Measurements from ENCODE around the gene LENEP. TPM values are rescaled to one million over a fixed set of nuclear protein-coding genes. Genes with fewer than 3 reads are reported as not detected.
A peak's percentile ranks its signal among the peaks of the same experiment; 100 is the strongest.

Gene LENEP
- total and polyA plus RNA-seq, 2 of the 8 experiments (the other 6 are each of a cell fraction or from before 2014, with no cell fraction given), result 1.3 TPM; not detected in 1

DNA sequence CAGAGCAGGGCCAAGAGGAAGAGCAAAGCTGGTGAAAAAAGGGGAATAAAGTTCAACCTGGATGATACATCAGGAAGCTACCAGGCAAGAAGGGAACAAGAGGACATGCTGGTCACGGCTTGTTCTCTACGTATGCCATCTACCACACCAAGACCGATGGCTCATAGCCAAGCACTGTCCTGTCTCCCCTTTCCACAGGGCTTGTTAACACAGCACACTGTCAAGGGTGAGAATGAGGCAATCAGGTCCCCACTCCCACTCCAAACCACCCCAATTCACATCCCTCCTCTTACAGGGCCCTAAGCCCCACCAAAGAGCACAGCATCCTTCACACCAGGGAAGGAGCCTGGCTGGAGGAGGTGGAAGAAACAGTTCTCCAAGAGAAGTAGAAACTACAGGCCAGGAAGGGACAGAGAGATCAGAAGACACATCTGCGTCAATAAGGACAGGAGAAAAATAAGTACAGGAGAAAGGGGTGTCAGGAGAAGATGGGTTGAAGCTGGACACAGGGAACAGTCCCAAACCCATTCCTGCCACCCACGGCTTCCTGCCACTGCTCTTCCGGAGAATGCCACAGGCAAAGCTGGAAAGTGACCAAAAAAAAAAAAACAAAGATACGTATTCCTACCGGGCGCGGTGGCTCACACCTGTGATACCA, 21.9 kb upstream of the LENEP start:
- Histone ChIP-seq H2AK5ac (ENCODE audit: low read depth, low read length) (peak overlapping the region; percentile 100), H3K27me3 (replicated peaks in 1 of 4; ENCODE audit: control insufficient read depth in 3 of 4, extremely low read depth in 1 of 4, insufficient read depth in 3 of 4, low read length in 3 of 4) (no peaks in the 10 kb centered on the region), H2BK120ac (replicated peaks; ENCODE audit: low read depth, low read length) (peak overlapping the region; percentile 95), H3K79me1 (ENCODE audit: low read depth, low read length) (peaks cover 14% of the 10 kb centered on the region; the same call in 1 of the 2 replicates), H3K18ac (ENCODE audit: extremely low read depth, low read length) (peak overlapping the region; percentile 84), H3K23ac (ENCODE audit: insufficient read length) (peak overlapping the region; percentile 61), H4K20me1 (replicated peaks in 1 of 2; ENCODE audit: control insufficient read depth in 1 of 2, insufficient read depth in 2 of 2, low read length in 2 of 2) (peaks cover 9 to 11% of the 10 kb centered on the region in 2 experiments), H3K4me2 (ENCODE audit: insufficient read depth in 1 of 2, low read depth in 2 of 2, low read length in 2 of 2) (peak overlapping the region; percentile 78), H2BK12ac (ENCODE audit: low read depth, low read length) (peak overlapping the region; percentile 100), H4K91ac (replicated peaks; ENCODE audit: insufficient read length, low read length) (peak overlapping the region; percentile 100), H3K9me3 (ENCODE audit: insufficient read depth in 2 of 2, low read depth in 1 of 2, low read length in 1 of 2) (no peaks in the 10 kb centered on the region), H3K79me2 (ENCODE audit: control insufficient read depth in 1 of 2, insufficient read depth in 2 of 2, low read length in 2 of 2) (peaks cover 19 to 54% of the 10 kb centered on the region in 2 experiments), H4K8ac (ENCODE audit: extremely low read depth, insufficient read depth, low read length) (peak overlapping the region; percentile 74; the same call in 1 of the 2 replicates), H3K27ac (ENCODE audit: low read depth, low read length) (peak overlapping the region; percentile 91), H3K23me2 (ENCODE audit: low read depth, low read length) (peaks cover 29% of the 10 kb centered on the region), H3K9ac (replicated peaks in 1 of 4; ENCODE audit: extremely low read depth in 1 of 4, low read depth in 3 of 4, low read length in 3 of 4) (peak overlapping the region in 3 of 4 experiments; percentile 63 to 81 (median 69); a peak in 6 of 7 replicates), H3K14ac (ENCODE audit: insufficient read length) (peak overlapping the region; percentile 16), H2BK15ac (ENCODE audit: low read length) (peak overlapping the region; percentile 85), H2BK20ac (ENCODE audit: low read length) (peak overlapping the region; percentile 88), H2BK5ac (ENCODE audit: low read depth, low read length) (peak overlapping the region; percentile 99), H2AFZ (ENCODE audit: low read length) (no peak overlapping the region), H3K4me3 (ENCODE audit: extremely low read depth in 1 of 4, insufficient read depth in 2 of 4, low read depth in 3 of 4, low read length in 4 of 4) (peak overlapping the region; percentile 61 to 80 (median 76)), H4K5ac (ENCODE audit: insufficient read length, low read depth, low read length) (peak overlapping the region; percentile 49), H3K36me3 (ENCODE audit: control insufficient read depth in 2 of 4, insufficient read depth in 4 of 4, low read length in 3 of 4) (peaks cover 7 to 19% (median 15%) of the 10 kb centered on the region in 4 experiments; a peak in 7 of 8 replicates), H3K4ac (replicated peaks; ENCODE audit: insufficient read length, low read depth, low read length) (peak overlapping the region; percentile 98), H3K56ac (replicated peaks; ENCODE audit: insufficient read length, low read depth, low read length) (peak overlapping the region; percentile 94), H3K4me1 (replicated peaks in 1 of 4; ENCODE audit: control insufficient read depth in 3 of 4, insufficient read depth in 4 of 4, low read length in 3 of 4) (peaks cover 3 to 19% (median 15%) of the 10 kb centered on the region in 4 experiments)
- ChIA-PET CTCF (ENCODE audit: partially characterized antibody) (interaction anchor here (0.6 to 20.6 kb wide), 15 partner anchors 11 to 92 kb away, joined by 3 to 334 read pairs (median 8); partner anchors contain the start of genes ADAM15, EFNA4, FLAD1 and LENEP), POLR2A (ENCODE audit: partially characterized antibody) (interaction anchor here (0.6 to 42.8 kb wide), 20 partner anchors 10 to 1012 kb away, joined by 3 to 702 read pairs (median 5); partner anchors contain the start of genes ADAM15, FLAD1, LENEP and PBXIP1)
- DNase-seq (ENCODE audit: low read depth in 1 of 2, low spot score in 2 of 2) (no peak), FAIRE-seq (no peak)
- 53% methylated on average over 9 of the region's 10 CpGs; no CpG with 5 or more reads in 1 of the 2 experiments for WGBS, 2 experiments (ENCODE audit: extremely low coverage in 1 of 2, insufficient coverage in 1 of 2, insufficient read length in 1 of 2, insufficient replicate concordance in 2 of 2, low coverage in 1 of 2, low lambda C conversion rate in 2 of 2, missing lambda C conversion rate in 1 of 2)
- TF ChIP-seq SIX5 (IDR thresholded peaks at IDR 0.05; ENCODE audit: low read depth, low read length) (no peak), KDM5A (IDR thresholded peaks at IDR 0.05; ENCODE audit: low read length) (no peak), POLR2A (IDR thresholded peaks at IDR 0.05; ENCODE audit: control extremely low read depth in 1 of 2, low read depth in 2 of 2, low read length in 2 of 2) (peak; percentile 18; a peak in 2 of 3 replicates), GABPA (IDR thresholded peaks at IDR 0.05; ENCODE audit: borderline replicate concordance, insufficient read depth, low read length) (no peak), KDM1A (IDR thresholded peaks at IDR 0.05; ENCODE audit: borderline replicate concordance, low read length) (no peak), BACH1 (IDR thresholded peaks at IDR 0.05; ENCODE audit: low read length) (no peak), SP2 (IDR thresholded peaks at IDR 0.05; ENCODE audit: low read length) (no peak), SRF (IDR thresholded peaks at IDR 0.05; ENCODE audit: low read depth, low read length) (no peak)
